LNCAP (cell line): ENCODE data around the gene CENPB.

Experiments
- CTCF ChIP-seq: fragments of 450-650 bp; IDR thresholded peaks from 2 replicates; pipeline ENCODE4 v1.5.1; 2017; ENCODE audit warnings: mild to moderate bottlenecking

Gene CENPB

GRCh38 chr20:3788685-3789155, 2.2 kb upstream of the CENPB start:
- no peak for TF ChIP-seq CTCF

GRCh38 chr20:3787324-3788014, 929 bp upstream of the CENPB start:
- TF ChIP-seq CTCF = no peak

GRCh38 chr20:3786126-3786484, 435 bp downstream of the CENPB start:
- TF ChIP-seq CTCF = no peak

GRCh38 chr20:3785240-3786125, 1.1 kb downstream of the CENPB start:
- TF ChIP-seq CTCF = no peak

GRCh38 chr20:3784863-3785239, 1.7 kb downstream of the CENPB start:
- TF ChIP-seq CTCF = no peak

- TF ChIP-seq CTCF = no peak
Observed at GRCh38 chr20:3784216-3784853, 2.2 kb downstream of the CENPB start.

GRCh38 chr20:3783511-3784195, 2.9 kb downstream of the CENPB start:
- no peak for TF ChIP-seq CTCF
